ENCODE data around the gene ABCD3.
A peak's percentile ranks its signal among the peaks of the same experiment; 100 is the strongest.

DNA sequence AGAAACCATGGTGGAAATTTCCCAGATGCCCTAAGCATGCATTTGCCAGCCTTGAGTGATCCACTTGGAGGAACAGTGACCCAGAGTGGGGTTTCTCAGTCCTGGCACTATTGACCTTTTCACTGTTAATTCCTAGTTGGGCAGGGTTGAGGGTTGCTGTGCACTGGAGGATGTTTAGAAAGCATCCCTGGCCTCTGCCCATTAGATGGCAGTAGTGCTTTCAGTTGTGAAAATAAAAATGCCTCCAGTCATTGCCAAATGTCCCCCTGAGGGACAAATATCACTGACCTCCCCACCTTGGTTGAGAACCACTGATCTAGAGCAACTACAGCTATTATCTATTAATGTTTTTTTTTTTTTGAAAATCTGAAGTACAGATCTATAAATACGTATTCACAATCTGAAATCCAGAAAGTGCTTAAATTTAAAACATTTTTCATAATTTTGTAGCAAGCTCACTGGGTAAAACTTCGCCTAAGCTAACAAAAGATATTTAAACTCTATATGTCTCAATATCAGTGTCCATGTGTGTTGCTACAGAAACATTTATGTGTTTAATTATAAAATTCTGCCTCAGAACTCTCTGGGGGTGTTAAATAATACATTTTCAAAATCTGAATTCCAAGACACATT, 96.0 kb downstream of the ABCD3 start:
- TF ChIP-seq, protein P1, sequence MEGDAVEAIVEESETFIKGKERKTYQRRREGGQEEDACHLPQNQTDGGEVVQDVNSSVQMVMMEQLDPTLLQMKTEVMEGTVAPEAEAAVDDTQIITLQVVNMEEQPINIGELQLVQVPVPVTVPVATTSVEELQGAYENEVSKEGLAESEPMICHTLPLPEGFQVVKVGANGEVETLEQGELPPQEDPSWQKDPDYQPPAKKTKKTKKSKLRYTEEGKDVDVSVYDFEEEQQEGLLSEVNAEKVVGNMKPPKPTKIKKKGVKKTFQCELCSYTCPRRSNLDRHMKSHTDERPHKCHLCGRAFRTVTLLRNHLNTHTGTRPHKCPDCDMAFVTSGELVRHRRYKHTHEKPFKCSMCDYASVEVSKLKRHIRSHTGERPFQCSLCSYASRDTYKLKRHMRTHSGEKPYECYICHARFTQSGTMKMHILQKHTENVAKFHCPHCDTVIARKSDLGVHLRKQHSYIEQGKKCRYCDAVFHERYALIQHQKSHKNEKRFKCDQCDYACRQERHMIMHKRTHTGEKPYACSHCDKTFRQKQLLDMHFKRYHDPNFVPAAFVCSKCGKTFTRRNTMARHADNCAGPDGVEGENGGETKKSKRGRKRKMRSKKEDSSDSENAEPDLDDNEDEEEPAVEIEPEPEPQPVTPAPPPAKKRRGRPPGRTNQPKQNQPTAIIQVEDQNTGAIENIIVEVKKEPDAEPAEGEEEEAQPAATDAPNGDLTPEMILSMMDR (IDR thresholded peaks at IDR 0.05) = peak; percentile 15 to 53 (median 52)
- TF ChIP-seq POLR2A (IDR thresholded peaks at IDR 0.05) = no peak
